ENCODE measurements around the gene MTRF1L. TPM values are rescaled to one million over a fixed set of nuclear protein-coding genes. Genes with fewer than 3 reads are reported as not detected.

Gene MTRF1L
- total and polyA plus RNA-seq, 2 of the 13 experiments (the other 11 are each of a cell fraction or from before 2014, with no cell fraction given), result 17.6 to 28.7 TPM

DNA sequence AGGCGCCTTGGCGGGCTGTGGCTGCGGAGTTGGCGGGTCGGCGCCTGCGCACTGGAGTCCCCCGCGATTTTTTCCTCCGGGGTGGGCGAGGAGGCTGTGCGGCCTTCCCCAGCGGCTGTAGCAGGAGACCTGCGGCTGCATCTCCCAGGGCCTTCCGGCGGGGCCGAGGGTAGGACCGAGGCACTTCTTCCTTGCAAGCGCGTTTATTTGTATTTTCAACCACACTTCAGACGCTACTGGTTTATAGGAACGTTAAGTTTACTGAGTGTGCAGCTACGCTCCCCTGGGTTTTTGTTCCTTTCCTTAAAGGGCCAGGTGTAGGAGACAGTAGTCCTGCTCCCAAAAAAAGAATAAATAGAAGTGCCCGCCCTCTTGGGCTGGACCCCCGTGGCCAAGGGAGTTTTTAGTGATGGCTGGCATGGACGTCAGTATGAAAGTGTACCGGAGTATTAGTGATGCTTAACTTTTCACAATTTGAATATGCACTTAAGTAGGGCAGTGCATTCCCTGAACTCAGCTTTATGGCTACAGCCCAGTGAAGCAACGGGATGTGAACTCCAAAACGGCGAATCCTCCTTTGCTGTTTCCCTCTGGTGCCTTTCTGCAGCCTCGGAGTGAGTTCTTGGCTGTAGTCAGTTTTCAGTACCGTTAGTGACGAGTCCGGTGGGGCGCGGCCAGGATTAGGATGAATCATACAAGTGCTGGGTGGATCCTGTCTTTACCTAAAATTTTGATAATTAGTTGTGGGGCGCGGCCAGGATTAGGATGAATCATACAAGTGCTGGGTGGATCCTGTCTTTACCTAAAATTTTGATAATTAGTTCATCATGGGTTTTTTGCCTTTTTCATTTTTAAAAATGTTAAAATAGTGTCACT is 18.6 kb downstream of the MTRF1L start (continued):
- TF ChIP-seq, protein P1, sequence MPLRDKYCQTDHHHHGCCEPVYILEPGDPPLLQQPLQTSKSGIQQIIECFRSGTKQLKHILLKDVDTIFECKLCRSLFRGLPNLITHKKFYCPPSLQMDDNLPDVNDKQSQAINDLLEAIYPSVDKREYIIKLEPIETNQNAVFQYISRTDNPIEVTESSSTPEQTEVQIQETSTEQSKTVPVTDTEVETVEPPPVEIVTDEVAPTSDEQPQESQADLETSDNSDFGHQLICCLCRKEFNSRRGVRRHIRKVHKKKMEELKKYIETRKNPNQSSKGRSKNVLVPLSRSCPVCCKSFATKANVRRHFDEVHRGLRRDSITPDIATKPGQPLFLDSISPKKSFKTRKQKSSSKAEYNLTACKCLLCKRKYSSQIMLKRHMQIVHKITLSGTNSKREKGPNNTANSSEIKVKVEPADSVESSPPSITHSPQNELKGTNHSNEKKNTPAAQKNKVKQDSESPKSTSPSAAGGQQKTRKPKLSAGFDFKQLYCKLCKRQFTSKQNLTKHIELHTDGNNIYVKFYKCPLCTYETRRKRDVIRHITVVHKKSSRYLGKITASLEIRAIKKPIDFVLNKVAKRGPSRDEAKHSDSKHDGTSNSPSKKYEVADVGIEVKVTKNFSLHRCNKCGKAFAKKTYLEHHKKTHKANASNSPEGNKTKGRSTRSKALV (CRISPR knock-in tag; IDR thresholded peaks at IDR 0.05), result no peak
- no peak for TF ChIP-seq TBL1XR1 (IDR thresholded peaks at IDR 0.05; ENCODE audit: borderline replicate concordance, low read length, partially characterized antibody)
- no peak; the same call in 1 of the 2 replicates for TF ChIP-seq RARG (CRISPR knock-in tag; IDR thresholded peaks at IDR 0.05; ENCODE audit: low read depth)
- no peak for TF ChIP-seq ZNF263 (CRISPR knock-in tag; IDR thresholded peaks at IDR 0.05)
- no peak for TF ChIP-seq PRPF4 (IDR thresholded peaks at IDR 0.05; ENCODE audit: low read depth, low read length, poor library complexity, severe bottlenecking)
- 0 out of 2 replicates have a peak, but pooled peaks have one; percentile 90 for TF ChIP-seq MAF1 (CRISPR knock-in tag; IDR thresholded peaks at IDR 0.05; ENCODE audit: borderline replicate concordance)
- TF ChIP-seq, protein P2, sequence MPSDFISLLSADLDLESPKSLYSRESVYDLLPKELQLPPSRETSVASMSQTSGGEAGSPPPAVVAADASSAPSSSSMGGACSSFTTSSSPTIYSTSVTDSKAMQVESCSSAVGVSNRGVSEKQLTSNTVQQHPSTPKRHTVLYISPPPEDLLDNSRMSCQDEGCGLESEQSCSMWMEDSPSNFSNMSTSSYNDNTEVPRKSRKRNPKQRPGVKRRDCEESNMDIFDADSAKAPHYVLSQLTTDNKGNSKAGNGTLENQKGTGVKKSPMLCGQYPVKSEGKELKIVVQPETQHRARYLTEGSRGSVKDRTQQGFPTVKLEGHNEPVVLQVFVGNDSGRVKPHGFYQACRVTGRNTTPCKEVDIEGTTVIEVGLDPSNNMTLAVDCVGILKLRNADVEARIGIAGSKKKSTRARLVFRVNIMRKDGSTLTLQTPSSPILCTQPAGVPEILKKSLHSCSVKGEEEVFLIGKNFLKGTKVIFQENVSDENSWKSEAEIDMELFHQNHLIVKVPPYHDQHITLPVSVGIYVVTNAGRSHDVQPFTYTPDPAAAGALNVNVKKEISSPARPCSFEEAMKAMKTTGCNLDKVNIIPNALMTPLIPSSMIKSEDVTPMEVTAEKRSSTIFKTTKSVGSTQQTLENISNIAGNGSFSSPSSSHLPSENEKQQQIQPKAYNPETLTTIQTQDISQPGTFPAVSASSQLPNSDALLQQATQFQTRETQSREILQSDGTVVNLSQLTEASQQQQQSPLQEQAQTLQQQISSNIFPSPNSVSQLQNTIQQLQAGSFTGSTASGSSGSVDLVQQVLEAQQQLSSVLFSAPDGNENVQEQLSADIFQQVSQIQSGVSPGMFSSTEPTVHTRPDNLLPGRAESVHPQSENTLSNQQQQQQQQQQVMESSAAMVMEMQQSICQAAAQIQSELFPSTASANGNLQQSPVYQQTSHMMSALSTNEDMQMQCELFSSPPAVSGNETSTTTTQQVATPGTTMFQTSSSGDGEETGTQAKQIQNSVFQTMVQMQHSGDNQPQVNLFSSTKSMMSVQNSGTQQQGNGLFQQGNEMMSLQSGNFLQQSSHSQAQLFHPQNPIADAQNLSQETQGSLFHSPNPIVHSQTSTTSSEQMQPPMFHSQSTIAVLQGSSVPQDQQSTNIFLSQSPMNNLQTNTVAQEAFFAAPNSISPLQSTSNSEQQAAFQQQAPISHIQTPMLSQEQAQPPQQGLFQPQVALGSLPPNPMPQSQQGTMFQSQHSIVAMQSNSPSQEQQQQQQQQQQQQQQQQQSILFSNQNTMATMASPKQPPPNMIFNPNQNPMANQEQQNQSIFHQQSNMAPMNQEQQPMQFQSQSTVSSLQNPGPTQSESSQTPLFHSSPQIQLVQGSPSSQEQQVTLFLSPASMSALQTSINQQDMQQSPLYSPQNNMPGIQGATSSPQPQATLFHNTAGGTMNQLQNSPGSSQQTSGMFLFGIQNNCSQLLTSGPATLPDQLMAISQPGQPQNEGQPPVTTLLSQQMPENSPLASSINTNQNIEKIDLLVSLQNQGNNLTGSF (CRISPR knock-in tag; IDR thresholded peaks at IDR 0.05), result 0 out of 2 replicates have a peak, but pooled peaks have one; percentile 27
- peak; percentile 89 for TF ChIP-seq RBFOX2 (IDR thresholded peaks at IDR 0.05; ENCODE audit: low read depth, low read length)
- peak; percentile 74 for TF ChIP-seq MED8 (CRISPR knock-in tag; IDR thresholded peaks at IDR 0.05; ENCODE audit: insufficient replicate concordance)
- peak; percentile 96 for TF ChIP-seq HNRNPLL (IDR thresholded peaks at IDR 0.05; ENCODE audit: low read depth, low read length, poor library complexity, severe bottlenecking)
- no peak; the same call in 1 of the 2 replicates for TF ChIP-seq ZNF766 (CRISPR knock-in tag; IDR thresholded peaks at IDR 0.05; ENCODE audit: borderline replicate concordance)
- no peak for TF ChIP-seq ZNF274 (CRISPR knock-in tag; IDR thresholded peaks at IDR 0.05)
- peak; percentile 80 for TF ChIP-seq AGO1 (IDR thresholded peaks at IDR 0.05; ENCODE audit: low read depth, low read length, poor library complexity, severe bottlenecking)
- TF ChIP-seq ZNF34 (CRISPR knock-in tag; IDR thresholded peaks at IDR 0.05; ENCODE audit: borderline replicate concordance), result no peak
- no peak for TF ChIP-seq MATR3 (CRISPR knock-in tag; IDR thresholded peaks at IDR 0.05)
- no peak for TF ChIP-seq ZNF468 (CRISPR knock-in tag; IDR thresholded peaks at IDR 0.05)
- 0 out of 2 replicates have a peak, but pooled peaks have one; percentile 36 for TF ChIP-seq ZFP41 (CRISPR knock-in tag; IDR thresholded peaks at IDR 0.05; ENCODE audit: borderline replicate concordance)
- TF ChIP-seq ASH2L (IDR thresholded peaks at IDR 0.05; ENCODE audit: insufficient read length, low read depth, low read length), result peak; percentile 86
- TF ChIP-seq REXO4 (CRISPR knock-in tag; IDR thresholded peaks at IDR 0.05; ENCODE audit: borderline replicate concordance), result 0 out of 2 replicates have a peak, but pooled peaks have one; percentile 19
- TF ChIP-seq JDP2 (CRISPR knock-in tag; IDR thresholded peaks at IDR 0.05; ENCODE audit: borderline replicate concordance), result no peak

All from HepG2 (cell line).